GM12864 (cell line): ENCODE data around the gene NARS2.

ENCODE experiments used
- DNase-seq: peaks from one replicate; pipeline ENCODE4 v3.0.0-alpha.2; 2011; ENCODE audit warnings: low read depth
- H3K4me3 ChIP-seq: 2 replicates; pipeline ENCODE4 v1.5.1; 2011; ENCODE audit warnings: mild to moderate bottlenecking, low read depth, low read length, control low read depth
- TF ChIP-seq, protein P1 (sequence below): IDR thresholded peaks from 2 replicates; pipeline ENCODE4 v1.5.1; 2011; ENCODE audit warnings: low read depth, mild to moderate bottlenecking, moderate library complexity, low read length, control low read depth, inconsistent platforms; ENCODE audit errors: missing control alignments

Gene NARS2

DNA sequence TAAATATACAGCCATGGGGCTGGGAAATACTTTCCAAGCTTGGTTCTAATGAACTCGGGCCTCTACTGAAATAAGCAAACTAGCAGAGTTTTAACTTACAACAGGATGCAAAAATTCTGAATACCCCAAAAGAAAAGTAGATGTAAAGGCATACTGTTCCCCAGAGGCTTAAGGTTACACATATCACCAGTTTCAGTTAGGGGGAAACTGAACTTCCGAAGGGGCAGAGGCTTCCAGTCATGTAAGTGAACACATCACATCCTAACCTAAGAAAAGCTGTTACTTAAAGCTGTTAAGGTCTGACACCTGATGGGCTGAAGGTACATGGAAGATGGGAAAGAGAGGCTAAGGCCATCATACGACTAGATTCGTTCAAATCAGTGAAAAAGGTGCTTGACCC, 159.3 kb downstream of the NARS2 start:
- no peak overlapping the region for H3K4me3 ChIP-seq
- DNase-seq = no peak
- TF ChIP-seq, protein P1, sequence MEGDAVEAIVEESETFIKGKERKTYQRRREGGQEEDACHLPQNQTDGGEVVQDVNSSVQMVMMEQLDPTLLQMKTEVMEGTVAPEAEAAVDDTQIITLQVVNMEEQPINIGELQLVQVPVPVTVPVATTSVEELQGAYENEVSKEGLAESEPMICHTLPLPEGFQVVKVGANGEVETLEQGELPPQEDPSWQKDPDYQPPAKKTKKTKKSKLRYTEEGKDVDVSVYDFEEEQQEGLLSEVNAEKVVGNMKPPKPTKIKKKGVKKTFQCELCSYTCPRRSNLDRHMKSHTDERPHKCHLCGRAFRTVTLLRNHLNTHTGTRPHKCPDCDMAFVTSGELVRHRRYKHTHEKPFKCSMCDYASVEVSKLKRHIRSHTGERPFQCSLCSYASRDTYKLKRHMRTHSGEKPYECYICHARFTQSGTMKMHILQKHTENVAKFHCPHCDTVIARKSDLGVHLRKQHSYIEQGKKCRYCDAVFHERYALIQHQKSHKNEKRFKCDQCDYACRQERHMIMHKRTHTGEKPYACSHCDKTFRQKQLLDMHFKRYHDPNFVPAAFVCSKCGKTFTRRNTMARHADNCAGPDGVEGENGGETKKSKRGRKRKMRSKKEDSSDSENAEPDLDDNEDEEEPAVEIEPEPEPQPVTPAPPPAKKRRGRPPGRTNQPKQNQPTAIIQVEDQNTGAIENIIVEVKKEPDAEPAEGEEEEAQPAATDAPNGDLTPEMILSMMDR = no peak

DNA sequence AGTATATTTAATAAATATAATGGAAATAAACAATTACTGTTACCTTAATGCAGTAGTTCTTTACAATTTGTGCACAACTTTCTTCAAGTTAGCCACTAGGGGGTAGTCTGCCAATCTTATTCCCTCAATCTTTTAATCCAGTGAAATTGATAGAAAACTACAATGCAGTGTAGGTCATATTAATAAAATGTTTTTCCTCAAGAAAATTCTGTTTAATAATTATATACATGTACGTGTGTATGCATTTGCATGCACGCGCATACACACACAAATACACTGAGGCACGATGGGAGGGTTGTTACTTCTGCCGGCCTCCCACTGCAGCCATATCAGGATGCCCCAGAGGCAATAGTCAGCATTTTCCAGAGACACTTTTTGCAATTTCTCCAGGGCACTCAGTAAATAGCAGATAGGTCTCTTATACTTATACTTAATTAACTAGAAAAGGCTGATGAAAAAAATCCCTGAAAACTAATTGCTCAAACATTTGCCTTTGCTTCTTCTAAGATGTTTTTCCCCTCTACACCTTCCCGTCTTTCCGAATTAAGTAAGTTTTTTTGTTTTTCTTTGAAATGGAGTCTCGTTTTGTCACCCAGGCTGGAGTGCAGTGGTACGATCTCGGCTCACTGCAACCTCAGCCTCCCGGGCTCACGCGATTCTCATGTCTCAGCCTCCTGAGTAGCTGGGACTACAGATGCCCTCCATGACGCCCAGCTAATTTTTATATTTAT, 160.2 kb downstream of the NARS2 start:
- H3K4me3 ChIP-seq = no peak overlapping the region
- DNase-seq = no peak
- TF ChIP-seq, protein P1 = peak; percentile 49

DNA sequence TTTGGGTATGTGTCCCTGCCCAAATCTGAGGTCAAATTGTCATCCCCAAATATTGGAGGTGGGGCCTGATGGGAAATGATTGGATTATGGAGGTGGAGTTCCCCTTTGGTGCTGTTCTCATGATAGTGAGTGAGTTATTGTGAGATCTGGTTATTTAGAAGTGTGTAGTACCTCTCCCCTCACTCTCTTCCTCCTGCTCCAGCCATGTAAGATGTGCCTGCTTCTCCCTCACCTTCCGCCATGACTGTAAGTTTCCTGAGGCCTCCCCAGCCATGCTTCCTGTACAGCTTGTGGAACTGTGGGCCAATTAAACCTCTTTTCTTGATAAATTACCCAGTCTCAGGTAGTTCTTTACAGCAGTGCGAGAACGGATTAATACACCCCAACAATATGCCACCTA, 166.0 kb downstream of the NARS2 start:
- no peak overlapping the region for H3K4me3 ChIP-seq
- TF ChIP-seq, protein P1 = no peak

DNA sequence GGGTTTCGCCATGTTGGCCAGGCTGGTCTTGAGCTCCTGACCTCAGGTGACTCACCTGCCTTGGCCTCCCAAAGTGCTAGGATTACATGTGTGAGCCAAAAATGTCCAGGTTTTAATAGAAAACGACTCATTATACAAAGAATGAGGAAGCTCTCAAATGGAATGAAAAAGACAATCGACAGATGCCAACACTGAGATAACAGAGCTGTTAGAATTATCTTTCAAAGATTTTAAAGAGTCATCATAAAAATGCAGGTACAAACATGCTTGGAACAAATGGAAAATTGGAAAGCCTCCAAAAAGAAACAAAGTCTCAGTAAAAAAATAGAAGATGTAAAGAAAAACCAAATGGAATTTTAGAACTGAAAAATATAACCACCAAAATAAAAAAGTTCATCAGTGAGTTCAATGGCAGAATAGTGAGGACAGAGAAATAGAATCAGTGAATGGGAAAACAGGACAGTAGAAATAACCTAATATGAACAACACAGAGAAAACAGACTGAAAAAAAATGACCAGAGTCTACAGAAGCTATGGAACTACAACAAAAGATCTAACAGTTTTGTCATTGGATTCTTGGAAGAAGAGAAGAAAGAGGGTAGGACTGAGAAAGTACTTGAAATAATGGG, 168.0 kb downstream of the NARS2 start:
- H3K4me3 ChIP-seq = no peak overlapping the region
- TF ChIP-seq, protein P1 = no peak
- no peak for DNase-seq

More for the DNA sequence above, 166.0 kb downstream of the NARS2 start:
- DNase-seq = no peak

DNA sequence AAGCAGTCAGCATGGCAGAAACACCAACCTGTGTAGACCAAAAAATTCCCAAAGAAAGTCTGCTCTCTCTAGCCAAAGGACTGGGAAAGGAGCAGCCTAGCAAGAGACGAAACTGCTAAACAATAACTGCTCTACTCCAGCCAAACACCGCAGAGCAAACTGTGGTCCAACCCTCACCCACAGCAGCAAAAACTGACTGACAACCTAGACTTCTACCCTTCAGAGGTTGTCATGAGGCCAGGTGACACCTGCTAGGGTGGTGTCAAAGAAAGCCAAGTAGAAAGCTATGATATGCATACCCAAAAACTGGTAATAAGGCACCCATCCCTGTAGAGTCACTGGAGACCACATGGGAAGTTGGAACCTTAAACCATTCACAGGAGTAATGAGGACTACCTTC, 168.9 kb downstream of the NARS2 start:
- TF ChIP-seq, protein P1 = no peak
- no peak overlapping the region for H3K4me3 ChIP-seq
- DNase-seq = no peak

DNA sequence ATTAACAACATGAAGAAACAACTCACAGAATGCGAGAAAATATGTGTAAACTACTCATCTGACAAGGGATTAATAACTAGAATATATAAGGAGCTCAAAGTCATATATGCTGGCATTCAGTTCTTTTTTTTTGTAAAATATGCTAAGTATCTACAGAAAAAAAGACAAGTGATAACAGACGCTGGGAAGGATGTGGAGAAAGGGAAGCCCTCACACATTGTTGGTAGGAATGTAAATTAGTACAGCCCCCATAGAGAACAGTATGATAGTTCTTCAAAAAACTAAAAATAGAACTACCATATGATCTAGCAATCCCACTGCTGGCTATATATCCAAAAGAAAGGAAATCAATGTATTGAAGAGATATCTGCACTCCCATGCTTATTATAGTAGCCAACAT, 170.9 kb downstream of the NARS2 start:
- no peak for DNase-seq
- TF ChIP-seq, protein P1 = no peak
- H3K4me3 ChIP-seq = no peak overlapping the region

DNA sequence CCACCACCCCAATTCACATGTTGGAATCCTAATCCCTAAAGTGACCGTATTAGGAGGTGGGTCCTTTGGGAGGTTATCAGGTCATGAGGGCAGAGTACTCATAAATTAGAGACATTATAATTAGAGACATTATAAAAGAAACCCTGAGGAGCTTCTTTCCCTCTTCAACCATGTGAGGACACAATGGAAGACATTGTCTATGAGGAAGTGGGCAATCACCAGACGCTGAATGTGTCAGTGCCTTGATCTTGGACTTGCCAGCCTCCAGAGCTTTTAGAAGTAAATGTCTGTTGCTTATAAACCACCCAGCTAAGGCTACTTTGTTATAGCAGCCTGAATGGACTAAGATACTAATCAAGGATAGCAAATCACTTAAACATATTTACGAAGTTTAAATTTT, 171.8 kb downstream of the NARS2 start:
- TF ChIP-seq, protein P1 = no peak
- no peak for DNase-seq
- H3K4me3 ChIP-seq = no peak overlapping the region
